Panc1 (cell line): ENCODE measurements around the gene RPN2. TPM values are rescaled to one million over a fixed set of nuclear protein-coding genes. Genes with fewer than 3 reads are reported as not detected.

ENCODE experiments used
- ATAC-seq: fragments of 200-7000 bp; cut with Tn5 transposase; 2 replicates; pipeline ENCODE4 v1.9.1; 2020; ENCODE audit warnings: mild to moderate bottlenecking, moderate library complexity
- BruUV-seq: library from RNA; stranded (reverse); fragments of 400-500 nt; replicated peaks from 2 replicates; lab custom pipeline; 2021; lab: Mats Ljungman, UMichigan
- CTCF ChIA-PET: fragments of 300-600 bp; sonication (Branson Sonifier 250); formaldehyde crosslinking; loops from one replicate; lab custom pipeline; 2022; ENCODE audit warnings: antibody characterized with exemption; lab: Charles Lee
- POLR2A ChIA-PET: fragments of 300-600 bp; sonication (Branson Sonifier 250); formaldehyde crosslinking; loops from one replicate; lab custom pipeline; 2022; ENCODE audit warnings: antibody characterized with exemption; lab: Charles Lee
- DNase-seq: peaks from one replicate; pipeline ENCODE4 v3.0.0-alpha.2; 2010; ENCODE audit warnings: low read depth, low spot score
- H3K27ac ChIP-seq: 2 replicates; pipeline ENCODE4 v1.5.1; 2011; ENCODE audit warnings: mild to moderate bottlenecking, low read length, inconsistent platforms
- H3K27me3 ChIP-seq: fragments of 200-500 bp; sonication (Bioruptor generic); 2 replicates; pipeline ENCODE4 v1.6.0; 2014; ENCODE audit warnings: low read length, inconsistent platforms; ENCODE audit not compliant: control insufficient read depth, insufficient read depth
- H3K36me3 ChIP-seq: fragments of 200-500 bp; sonication (Bioruptor generic); 2 replicates; pipeline ENCODE4 v1.5.1; 2014; ENCODE audit warnings: inconsistent platforms, mild to moderate bottlenecking, low read length, moderate library complexity; ENCODE audit not compliant: control insufficient read depth, insufficient read depth
- H3K4me1 ChIP-seq: 2 replicates; pipeline ENCODE4 v1.5.1; 2011; ENCODE audit warnings: inconsistent platforms, mild to moderate bottlenecking, low read length, moderate library complexity; ENCODE audit not compliant: control insufficient read depth, insufficient read depth
- H3K4me3 ChIP-seq, 2 experiments: 2 replicates each; pipeline ENCODE4 v1.5.1; 2011 to 2012; ENCODE audit warnings: low read depth in 2 of 2, low read length in 2 of 2, mild to moderate bottlenecking in 2 of 2, inconsistent platforms in 1 of 2, moderate library complexity in 1 of 2
- H3K9me3 ChIP-seq: fragments of 200-500 bp; sonication (Bioruptor generic); 2 replicates; pipeline ENCODE4 v1.5.1; 2014; ENCODE audit warnings: low read depth, mild to moderate bottlenecking, inconsistent platforms, low read length, moderate library complexity; ENCODE audit not compliant: control insufficient read depth, insufficient read depth
- CTCF ChIP-seq: fragments of 450-650 bp; IDR thresholded peaks from 2 replicates; pipeline ENCODE4 v1.5.1; 2017; ENCODE audit warnings: mild to moderate bottlenecking
- POLR2AphosphoS5 ChIP-seq: IDR thresholded peaks from 2 replicates; pipeline ENCODE4 v1.6.1; 2012; ENCODE audit warnings: mild to moderate bottlenecking, low read depth, low read length, moderate library complexity
- REST ChIP-seq, 2 experiments: IDR thresholded peaks; 2 replicates each; pipeline ENCODE4 v1.6.1; 2011 to 2012; ENCODE audit warnings: low read depth in 2 of 2, control low read depth in 1 of 2, low read length in 1 of 2, mild to moderate bottlenecking in 1 of 2, moderate library complexity in 1 of 2; ENCODE audit not compliant: insufficient read depth in 1 of 2
- SIN3A ChIP-seq: IDR thresholded peaks from 2 replicates; pipeline ENCODE4 v1.6.1; 2012; ENCODE audit warnings: low read depth, mild to moderate bottlenecking, low read length, moderate library complexity, borderline replicate concordance; ENCODE audit not compliant: insufficient read depth
- TCF7L2 ChIP-seq: IDR thresholded peaks from 2 replicates; pipeline ENCODE4 v1.6.1; 2011; ENCODE audit warnings: mild to moderate bottlenecking, low read depth, low read length, inconsistent platforms
- in situ Hi-C: cut with HindIII; loops from 2 replicates; pipeline ENCODE4 v1.10.0; 2016; ENCODE audit warnings: low sequenced_read_pairs, low pct_unique_long_range_greater_than_20kb
- intact Hi-C: fragments of 100-400 bp; cut with micrococcal nuclease; formaldehyde crosslinking; loops from one replicate; pipeline ENCODE4 v1.10.0; 2022; ENCODE audit not compliant: unreplicated experiment
- total RNA-seq: library from RNA; stranded (reverse); gene quantifications from one replicate; pipeline ENCODE4 v1.2.1, GENCODE V29; 2021; ENCODE audit not compliant: unreplicated experiment

Gene RPN2
- total RNA-seq, 1 experiment from 2014 or later: 250 TPM

GRCh38 chr20:37246736-37247135, 67.6 kb downstream of the RPN2 start:
- no peaks in the 10 kb centered on the region for H3K9me3 ChIP-seq
- peaks cover 2% of the 10 kb centered on the region; the same call in 1 of the 2 replicates for H3K36me3 ChIP-seq
- intact Hi-C loops (no loop called here), in situ Hi-C loops (no loop called here)
- no peak for ATAC-seq
- DNase-seq: no peak
- no peak for TF ChIP-seq TCF7L2
- no peak for TF ChIP-seq REST (IDR thresholded peaks at IDR 0.05; ENCODE audit: insufficient read depth in 1 of 2, low read depth in 2 of 2, low read length in 1 of 2)
- TF ChIP-seq SIN3A: no peak
- no peak for TF ChIP-seq CTCF
- no peaks in the 10 kb centered on the region for H3K27me3 ChIP-seq
- no peaks in the 10 kb centered on the region for H3K4me1 ChIP-seq
- ChIA-PET POLR2A (no interaction called here), CTCF (no interaction called here)
- no peak overlapping the region for H3K27ac ChIP-seq
- no TSS peak for BruUV-seq
- no peak overlapping the region for H3K4me3 ChIP-seq

- Histone ChIP-seq H3K27me3 (no peaks in the 10 kb centered on the region), H3K9me3 (no peaks in the 10 kb centered on the region), H3K4me1 (no peaks in the 10 kb centered on the region), H3K27ac (no peak overlapping the region), H3K36me3 (no peaks in the 10 kb centered on the region), H3K4me3 (no peak overlapping the region)
- intact Hi-C loops: no loop called here
- in situ Hi-C loops: no loop called here
- TF ChIP-seq POLR2AphosphoS5 (no peak), SIN3A (no peak), TCF7L2 (no peak), REST (IDR thresholded peaks at IDR 0.05; ENCODE audit: insufficient read depth in 1 of 2, low read depth in 2 of 2, low read length in 1 of 2) (no peak), CTCF (no peak)
- ChIA-PET POLR2A (no interaction called here), CTCF (no interaction called here)
- DNase-seq (no peak), ATAC-seq (no peak)
- BruUV-seq: no TSS peak
Measured at GRCh38 chr20:37247547-37247946, 68.4 kb downstream of the RPN2 start.
